K562 (cell line): ENCODE data around the gene TRAF7. TPM values are rescaled to one million over a fixed set of nuclear protein-coding genes. Genes with fewer than 3 reads are reported as not detected.

Experiments
- ARID1B ChIP-seq: fragments of 450-650 bp; IDR thresholded peaks from 2 replicates; pipeline ENCODE4 v1.6.1; 2016; ENCODE audit warnings: antibody characterized with exemption, mild to moderate bottlenecking, inconsistent platforms
- BACH1 ChIP-seq: fragments of 200-800 bp; sonication (Bioruptor generic); IDR thresholded peaks from 2 replicates; pipeline ENCODE4 v1.6.1; 2016; ENCODE audit warnings: missing genetic modification characterization, missing compliant biosample characterization
- BRD9 ChIP-seq: fragments of 450-650 bp; IDR thresholded peaks from 2 replicates; pipeline ENCODE4 v1.6.1; 2018; ENCODE audit warnings: low read depth; ENCODE audit not compliant: partially characterized antibody
- ETV1 ChIP-seq: fragments of 450-650 bp; conservative IDR thresholded peaks from 2 replicates; pipeline ENCODE4 v1.6.1; 2016; ENCODE audit warnings: missing genetic modification characterization, control low read depth, low read depth, missing compliant biosample characterization
- IFI16 ChIP-seq: fragments of 250-450 bp; sonication (Bioruptor Pico); IDR thresholded peaks from 2 replicates; pipeline ENCODE4 v2.1.2; 2022; ENCODE audit warnings: mild to moderate bottlenecking, inconsistent platforms
- PHF21A ChIP-seq: fragments of 450-650 bp; IDR thresholded peaks from 2 replicates; pipeline ENCODE4 v1.6.1; 2017; ENCODE audit warnings: low read depth, borderline replicate concordance
- SMARCB1 ChIP-seq: IDR thresholded peaks from 2 replicates; pipeline ENCODE4 v1.6.1; 2011; ENCODE audit warnings: improper control_type of control experiment, low read depth; ENCODE audit not compliant: insufficient read length
- TAF1 ChIP-seq: IDR thresholded peaks from 2 replicates; pipeline ENCODE4 v1.6.1; 2011; ENCODE audit warnings: mild to moderate bottlenecking, low read length, moderate library complexity; ENCODE audit not compliant: insufficient read depth, control insufficient read depth, severe bottlenecking; ENCODE audit errors: extremely low read depth
- TEAD1 ChIP-seq, 2 experiments: fragments of 450-650 bp in 1 of 2; sonication (generic) in 1 of 2; formaldehyde crosslinking; IDR thresholded peaks; 2 replicates each; pipeline versions ENCODE4 v1.4.0 to v1.8.0; 2020 to 2022; ENCODE audit warnings: mild to moderate bottlenecking in 2 of 2, missing genetic modification reagents in 1 of 2
- ZBTB1 ChIP-seq: sonication (generic); formaldehyde crosslinking; IDR thresholded peaks from 2 replicates; pipeline ENCODE4 v1.8.1; 2023; ENCODE audit warnings: missing genetic modification reagents, low read depth, mild to moderate bottlenecking, borderline replicate concordance
- ZFP36 ChIP-seq: fragments of 150-350 bp; IDR thresholded peaks from 2 replicates; pipeline ENCODE4 v1.6.1; 2018; ENCODE audit warnings: low read length, low read depth; ENCODE audit not compliant: partially characterized antibody
- ZFPM2 ChIP-seq: fragments of 250-450 bp; sonication (Bioruptor Pico); IDR thresholded peaks from 2 replicates; pipeline ENCODE4 v1.5.1; 2022; ENCODE audit warnings: mild to moderate bottlenecking
- ZSCAN29 ChIP-seq: fragments of 450-650 bp; IDR thresholded peaks from 2 replicates; pipeline ENCODE4 v1.6.1; 2017
- polyA plus RNA-seq, 8 experiments: library from polyadenylated mRNA; depleted of rRNA in 4 of 8; stranded (reverse) in 5 of 8; unstranded in 3 of 8; fragments of >200 nt; fragmentation: Nextera tagmentation in 2 of 8; fragmentation: Illumina TruSeq in 1 of 8; extraction: Ambion mirVana in 2 of 8; extraction: Trizol in 1 of 8; gene quantifications; 2 replicates each; pipeline versions ENCODE4 v1.2.1 to v1.2.3, GENCODE V29; 2011 to 2014; ENCODE audit warnings: inconsistent platforms in 1 of 8, missing spikeins in 1 of 8
- total RNA-seq, 7 experiments: library from RNA; depleted of rRNA in 6 of 7; stranded (reverse); fragments of >200 nt in 6 of 7; fragmentation: Illumina TruSeq in 2 of 7; extraction: Trizol in 2 of 7; gene quantifications; 2 replicates each; pipeline versions ENCODE4 v1.2.1 to v1.2.3, GENCODE V29; 2011 to 2021; ENCODE audit warnings: low replicate concordance in 1 of 7
- TF ChIP-seq, protein P1 (sequence below): sonication (generic); formaldehyde crosslinking; IDR thresholded peaks from 2 replicates; pipeline ENCODE4 v1.8.0; 2022; ENCODE audit warnings: mild to moderate bottlenecking, missing genetic modification reagents, borderline replicate concordance
- TF ChIP-seq, protein P2 (sequence below), 2 experiments: IDR thresholded peaks; 2 replicates each; pipeline ENCODE4 v1.6.1; 2012; ENCODE audit warnings: improper control_type of control experiment in 2 of 2, low read depth in 2 of 2, low read length in 2 of 2, borderline replicate concordance in 1 of 2
- TF ChIP-seq, protein P3 (sequence below): sonication (generic); IDR thresholded peaks from 2 replicates; pipeline ENCODE4 v1.6.1; 2016
- TF ChIP-seq, protein P4 (sequence below): fragments of 250-450 bp; sonication (Bioruptor Pico); IDR thresholded peaks from 2 replicates; pipeline ENCODE4 v1.8.0; 2021; ENCODE audit warnings: moderate library complexity, mild to moderate bottlenecking, inconsistent platforms
- TF ChIP-seq, protein P5 (sequence below): fragments of 450-650 bp; IDR thresholded peaks from 2 replicates; pipeline ENCODE4 v1.6.1; 2018; ENCODE audit warnings: mild to moderate bottlenecking, low read depth; ENCODE audit not compliant: partially characterized antibody

The TRAF7 gene
- total and polyA plus RNA-seq, 9 of the 15 experiments (the other 6 are each of a cell fraction or from before 2014, with no cell fraction given): 1.1 to 113 (median 41.6) TPM

DNA sequence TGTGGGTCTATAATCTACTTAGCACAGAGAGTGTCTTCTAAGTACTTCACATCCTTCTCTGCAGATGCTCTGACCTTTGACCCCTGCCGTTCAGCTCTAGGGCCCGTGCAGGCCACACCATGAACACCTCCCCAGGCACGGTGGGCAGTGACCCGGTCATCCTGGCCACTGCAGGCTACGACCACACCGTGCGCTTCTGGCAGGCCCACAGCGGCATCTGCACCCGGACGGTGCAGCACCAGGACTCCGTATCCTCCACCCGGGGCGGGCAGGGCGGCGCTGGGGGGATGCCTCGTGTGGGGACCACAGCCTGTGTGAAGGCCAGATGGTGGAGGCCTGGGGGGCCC is 50.4 kb downstream of the TRAF7 start (continued):
- TF ChIP-seq, protein P1, sequence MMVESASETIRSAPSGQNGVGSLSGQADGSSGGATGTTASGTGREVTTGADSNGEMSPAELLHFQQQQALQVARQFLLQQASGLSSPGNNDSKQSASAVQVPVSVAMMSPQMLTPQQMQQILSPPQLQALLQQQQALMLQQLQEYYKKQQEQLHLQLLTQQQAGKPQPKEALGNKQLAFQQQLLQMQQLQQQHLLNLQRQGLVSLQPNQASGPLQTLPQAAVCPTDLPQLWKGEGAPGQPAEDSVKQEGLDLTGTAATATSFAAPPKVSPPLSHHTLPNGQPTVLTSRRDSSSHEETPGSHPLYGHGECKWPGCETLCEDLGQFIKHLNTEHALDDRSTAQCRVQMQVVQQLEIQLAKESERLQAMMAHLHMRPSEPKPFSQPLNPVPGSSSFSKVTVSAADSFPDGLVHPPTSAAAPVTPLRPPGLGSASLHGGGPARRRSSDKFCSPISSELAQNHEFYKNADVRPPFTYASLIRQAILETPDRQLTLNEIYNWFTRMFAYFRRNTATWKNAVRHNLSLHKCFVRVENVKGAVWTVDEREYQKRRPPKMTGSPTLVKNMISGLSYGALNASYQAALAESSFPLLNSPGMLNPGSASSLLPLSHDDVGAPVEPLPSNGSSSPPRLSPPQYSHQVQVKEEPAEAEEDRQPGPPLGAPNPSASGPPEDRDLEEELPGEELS (CRISPR knock-in tag): peak; percentile 51; the same call in 1 of the 2 replicates
- TF ChIP-seq, protein P2, sequence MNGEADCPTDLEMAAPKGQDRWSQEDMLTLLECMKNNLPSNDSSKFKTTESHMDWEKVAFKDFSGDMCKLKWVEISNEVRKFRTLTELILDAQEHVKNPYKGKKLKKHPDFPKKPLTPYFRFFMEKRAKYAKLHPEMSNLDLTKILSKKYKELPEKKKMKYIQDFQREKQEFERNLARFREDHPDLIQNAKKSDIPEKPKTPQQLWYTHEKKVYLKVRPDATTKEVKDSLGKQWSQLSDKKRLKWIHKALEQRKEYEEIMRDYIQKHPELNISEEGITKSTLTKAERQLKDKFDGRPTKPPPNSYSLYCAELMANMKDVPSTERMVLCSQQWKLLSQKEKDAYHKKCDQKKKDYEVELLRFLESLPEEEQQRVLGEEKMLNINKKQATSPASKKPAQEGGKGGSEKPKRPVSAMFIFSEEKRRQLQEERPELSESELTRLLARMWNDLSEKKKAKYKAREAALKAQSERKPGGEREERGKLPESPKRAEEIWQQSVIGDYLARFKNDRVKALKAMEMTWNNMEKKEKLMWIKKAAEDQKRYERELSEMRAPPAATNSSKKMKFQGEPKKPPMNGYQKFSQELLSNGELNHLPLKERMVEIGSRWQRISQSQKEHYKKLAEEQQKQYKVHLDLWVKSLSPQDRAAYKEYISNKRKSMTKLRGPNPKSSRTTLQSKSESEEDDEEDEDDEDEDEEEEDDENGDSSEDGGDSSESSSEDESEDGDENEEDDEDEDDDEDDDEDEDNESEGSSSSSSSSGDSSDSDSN (IDR thresholded peaks at IDR 0.05; ENCODE audit: borderline replicate concordance in 1 of 2, low read depth in 2 of 2, low read length in 2 of 2): 0 out of 4 replicates have a peak, but pooled peaks of 1 of the 2 experiments have one; percentile 35
- TF ChIP-seq SMARCB1 (no peak), ZBTB1 (no peak), PHF21A (no peak), TEAD1 (CRISPR knock-in tag; IDR thresholded peaks at IDR 0.05) (no peak), ARID1B (peak; percentile 29; the same call in 1 of the 2 replicates), BACH1 (tag) (no peak), TAF1 (no peak), ZFPM2 (CRISPR knock-in tag) (no peak), BRD9 (no peak), ETV1 (tag) (no peak), IFI16 (CRISPR knock-in tag) (0 out of 2 replicates have a peak, but pooled peaks have one; percentile 55), ZSCAN29 (no peak), ZFP36 (no peak)
- TF ChIP-seq, protein P3, sequence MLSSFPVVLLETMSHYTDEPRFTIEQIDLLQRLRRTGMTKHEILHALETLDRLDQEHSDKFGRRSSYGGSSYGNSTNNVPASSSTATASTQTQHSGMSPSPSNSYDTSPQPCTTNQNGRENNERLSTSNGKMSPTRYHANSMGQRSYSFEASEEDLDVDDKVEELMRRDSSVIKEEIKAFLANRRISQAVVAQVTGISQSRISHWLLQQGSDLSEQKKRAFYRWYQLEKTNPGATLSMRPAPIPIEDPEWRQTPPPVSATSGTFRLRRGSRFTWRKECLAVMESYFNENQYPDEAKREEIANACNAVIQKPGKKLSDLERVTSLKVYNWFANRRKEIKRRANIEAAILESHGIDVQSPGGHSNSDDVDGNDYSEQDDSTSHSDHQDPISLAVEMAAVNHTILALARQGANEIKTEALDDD: no peak
- TF ChIP-seq, protein P4, sequence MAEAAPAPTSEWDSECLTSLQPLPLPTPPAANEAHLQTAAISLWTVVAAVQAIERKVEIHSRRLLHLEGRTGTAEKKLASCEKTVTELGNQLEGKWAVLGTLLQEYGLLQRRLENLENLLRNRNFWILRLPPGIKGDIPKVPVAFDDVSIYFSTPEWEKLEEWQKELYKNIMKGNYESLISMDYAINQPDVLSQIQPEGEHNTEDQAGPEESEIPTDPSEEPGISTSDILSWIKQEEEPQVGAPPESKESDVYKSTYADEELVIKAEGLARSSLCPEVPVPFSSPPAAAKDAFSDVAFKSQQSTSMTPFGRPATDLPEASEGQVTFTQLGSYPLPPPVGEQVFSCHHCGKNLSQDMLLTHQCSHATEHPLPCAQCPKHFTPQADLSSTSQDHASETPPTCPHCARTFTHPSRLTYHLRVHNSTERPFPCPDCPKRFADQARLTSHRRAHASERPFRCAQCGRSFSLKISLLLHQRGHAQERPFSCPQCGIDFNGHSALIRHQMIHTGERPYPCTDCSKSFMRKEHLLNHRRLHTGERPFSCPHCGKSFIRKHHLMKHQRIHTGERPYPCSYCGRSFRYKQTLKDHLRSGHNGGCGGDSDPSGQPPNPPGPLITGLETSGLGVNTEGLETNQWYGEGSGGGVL (CRISPR knock-in tag): no peak
- TF ChIP-seq, protein P5, sequence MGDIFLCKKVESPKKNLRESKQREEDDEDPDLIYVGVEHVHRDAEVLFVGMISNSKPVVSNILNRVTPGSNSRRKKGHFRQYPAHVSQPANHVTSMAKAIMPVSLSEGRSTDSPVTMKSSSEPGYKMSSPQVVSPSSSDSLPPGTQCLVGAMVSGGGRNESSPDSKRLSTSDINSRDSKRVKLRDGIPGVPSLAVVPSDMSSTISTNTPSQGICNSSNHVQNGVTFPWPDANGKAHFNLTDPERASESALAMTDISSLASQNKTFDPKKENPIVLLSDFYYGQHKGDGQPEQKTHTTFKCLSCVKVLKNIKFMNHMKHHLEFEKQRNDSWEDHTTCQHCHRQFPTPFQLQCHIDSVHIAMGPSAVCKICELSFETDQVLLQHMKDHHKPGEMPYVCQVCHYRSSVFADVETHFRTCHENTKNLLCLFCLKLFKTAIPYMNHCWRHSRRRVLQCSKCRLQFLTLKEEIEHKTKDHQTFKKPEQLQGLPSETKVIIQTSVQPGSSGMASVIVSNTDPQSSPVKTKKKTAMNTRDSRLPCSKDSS: no peak
